GM19239 (cell line): ENCODE data around the gene SMARCC1.
A peak's percentile ranks its signal among the peaks of the same experiment; 100 is the strongest.

Experiments used
- DNase-seq: peaks from one replicate; pipeline ENCODE4 v3.0.0; 2011; ENCODE audit warnings: low spot score; ENCODE audit not compliant: insufficient read length
- FAIRE-seq: peaks from 2 replicates; lab custom pipeline; 2011; peaks lifted over from hg19 to GRCh38; lab: Jason Lieb, UNC

Gene SMARCC1

DNA sequence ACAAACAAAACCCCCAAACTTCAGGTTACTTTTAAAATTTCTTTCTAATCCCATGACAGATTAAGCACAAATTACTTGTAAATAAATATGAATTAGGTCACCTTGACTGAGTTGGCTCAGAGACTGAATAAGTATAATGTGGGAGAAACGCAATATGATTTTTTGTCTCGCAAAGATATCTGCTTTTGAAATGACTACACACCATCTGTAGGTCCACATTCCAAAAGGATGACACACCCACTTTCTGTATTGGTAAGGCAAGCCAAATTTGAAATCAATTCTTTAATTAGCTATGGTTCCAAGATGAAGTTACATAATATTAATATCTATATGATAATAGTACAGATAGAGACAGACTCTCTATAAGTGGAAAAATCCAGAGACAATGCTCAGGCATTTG is 136.1 kb downstream of the SMARCC1 start:
- FAIRE-seq = no peak
- no peak for DNase-seq

DNA sequence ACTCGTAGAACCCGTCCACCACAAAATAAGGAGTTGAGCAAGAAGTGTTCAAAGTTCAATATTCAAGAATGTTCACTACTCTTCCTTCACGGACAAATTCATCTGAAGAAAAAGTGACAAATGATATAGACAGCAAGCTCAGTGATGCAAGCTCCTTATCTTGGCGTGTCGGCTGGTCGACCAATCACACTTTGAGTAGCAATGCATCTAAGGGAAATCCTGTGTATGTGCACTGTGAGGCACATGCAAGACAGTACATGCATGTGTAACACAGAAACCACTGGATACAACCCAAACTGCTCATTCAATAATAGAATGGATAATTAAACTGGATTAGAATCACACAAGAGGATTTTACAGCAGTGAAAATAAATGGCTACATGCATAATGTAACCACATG is 138.6 kb downstream of the SMARCC1 start:
- no peak for DNase-seq
- FAIRE-seq = no peak

DNA sequence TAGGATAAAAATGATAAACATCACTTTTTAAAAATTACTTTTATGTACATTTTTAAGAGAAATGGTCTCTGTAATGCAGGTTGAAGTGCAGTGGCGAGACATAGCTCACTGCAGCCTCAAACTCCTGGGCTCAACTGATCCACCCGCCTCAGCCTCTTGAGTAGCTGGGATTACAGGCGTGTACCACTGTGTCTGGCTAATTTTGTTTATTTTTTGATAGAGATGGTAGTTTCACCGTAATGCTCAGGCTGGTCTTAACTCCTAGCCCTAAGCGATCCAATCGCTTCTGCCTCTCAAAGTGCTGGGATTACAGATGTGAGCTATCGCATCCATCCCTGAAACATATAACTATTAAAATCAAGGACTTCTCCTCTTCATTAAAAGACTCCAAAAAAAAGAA is 140.0 kb downstream of the SMARCC1 start:
- no peak for FAIRE-seq
- DNase-seq = no peak

DNA sequence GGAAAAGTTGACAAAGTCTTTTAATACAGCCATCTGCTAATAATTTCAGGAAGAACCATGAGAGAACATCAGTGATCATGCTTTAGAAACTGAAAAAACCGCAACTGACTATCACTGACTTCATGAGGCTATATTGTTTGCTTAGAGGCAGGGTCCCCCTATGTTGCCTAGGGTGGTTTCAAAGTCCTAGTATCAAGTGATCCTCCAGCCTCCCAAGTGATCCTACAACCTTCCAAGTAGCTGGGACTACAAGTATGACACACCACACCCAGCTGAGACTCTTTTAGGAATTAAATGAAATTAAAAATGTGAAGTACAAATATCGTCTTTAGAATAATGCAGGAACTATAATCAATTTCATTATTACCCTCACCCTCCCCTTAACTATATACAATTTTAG is 144.8 kb downstream of the SMARCC1 start:
- DNase-seq = no peak
- no peak for FAIRE-seq

DNA sequence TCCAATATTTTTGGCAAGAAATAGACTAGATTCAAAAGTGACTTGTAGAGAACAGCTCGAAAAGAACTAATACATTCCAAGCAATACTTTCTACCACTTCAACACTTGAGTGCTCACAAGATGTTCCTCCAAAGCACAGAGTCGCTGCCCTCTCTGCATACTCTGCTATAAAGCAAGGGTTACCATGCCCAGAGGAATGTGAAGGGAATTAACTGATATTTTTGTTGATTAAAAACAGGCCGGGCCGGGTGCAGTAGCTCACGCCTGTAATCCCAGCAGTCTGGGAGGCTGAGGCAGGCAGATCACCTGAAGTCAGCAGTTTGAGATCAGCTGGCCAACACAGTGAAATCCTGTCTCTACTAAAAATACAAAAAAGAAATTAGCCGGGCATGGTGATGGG is 145.5 kb downstream of the SMARCC1 start:
- DNase-seq (no peak), FAIRE-seq (no peak)

DNA sequence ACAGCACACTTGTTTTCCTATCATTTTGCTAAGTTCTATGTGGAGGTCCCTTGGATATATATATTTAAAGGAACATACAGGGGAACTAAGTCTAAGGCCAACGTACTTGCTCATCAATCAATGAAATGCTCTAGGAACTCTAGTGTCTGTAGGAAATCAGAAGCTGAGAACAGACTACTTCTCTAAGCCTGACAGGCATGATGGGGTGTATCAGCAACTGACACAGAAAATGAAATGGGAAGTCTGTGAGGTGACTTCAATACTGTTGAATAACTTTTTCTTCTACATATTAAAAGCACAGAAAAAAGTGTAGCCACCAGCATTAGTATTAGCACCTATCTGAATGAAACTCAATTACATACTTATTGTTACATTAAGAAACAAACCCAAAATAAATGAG is 146.2 kb downstream of the SMARCC1 start:
- no peak for FAIRE-seq

DNA sequence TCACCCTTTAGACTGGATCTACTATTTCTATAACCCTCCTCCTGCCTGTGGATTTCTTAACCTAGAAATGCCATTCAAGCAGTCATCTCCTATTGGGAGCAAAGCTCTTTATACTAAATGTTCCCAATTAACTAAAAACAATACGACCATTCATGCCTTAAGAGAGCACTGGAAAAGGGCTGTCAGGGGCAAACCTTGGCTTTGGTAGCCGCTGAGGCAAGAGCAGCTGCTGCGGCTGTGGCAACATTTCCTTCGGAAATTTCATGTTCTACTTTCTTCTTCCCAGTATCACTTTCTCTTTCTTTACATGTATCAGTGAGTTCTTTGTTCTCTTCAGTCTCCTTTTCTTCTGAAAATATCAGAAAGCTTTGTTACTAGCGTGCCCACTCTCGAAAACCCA is 146.7 kb downstream of the SMARCC1 start:
- FAIRE-seq (peak; percentile 82), DNase-seq (no peak)

More for the DNA sequence above, 146.2 kb downstream of the SMARCC1 start:
- no peak for DNase-seq

DNA sequence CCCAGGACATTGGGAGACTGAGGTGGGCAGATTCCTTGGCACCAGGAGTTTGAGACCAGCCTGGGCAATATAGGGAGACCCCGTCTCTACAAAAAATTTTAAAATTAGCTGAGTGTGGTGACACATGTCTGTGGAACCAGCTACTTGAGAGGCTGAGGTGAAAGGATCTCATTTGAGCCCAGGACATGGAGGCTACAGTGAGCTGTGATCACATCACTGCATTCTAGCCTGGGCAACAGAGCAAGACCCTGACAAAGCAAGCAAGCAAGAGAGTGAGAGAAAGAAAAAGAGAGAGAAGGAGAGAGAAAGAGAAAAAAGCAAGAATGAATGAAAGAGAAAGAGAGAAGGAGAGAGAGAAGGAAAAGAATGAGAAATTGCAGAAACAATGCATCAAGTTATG is 150.9 kb downstream of the SMARCC1 start:
- DNase-seq (no peak), FAIRE-seq (no peak)

DNA sequence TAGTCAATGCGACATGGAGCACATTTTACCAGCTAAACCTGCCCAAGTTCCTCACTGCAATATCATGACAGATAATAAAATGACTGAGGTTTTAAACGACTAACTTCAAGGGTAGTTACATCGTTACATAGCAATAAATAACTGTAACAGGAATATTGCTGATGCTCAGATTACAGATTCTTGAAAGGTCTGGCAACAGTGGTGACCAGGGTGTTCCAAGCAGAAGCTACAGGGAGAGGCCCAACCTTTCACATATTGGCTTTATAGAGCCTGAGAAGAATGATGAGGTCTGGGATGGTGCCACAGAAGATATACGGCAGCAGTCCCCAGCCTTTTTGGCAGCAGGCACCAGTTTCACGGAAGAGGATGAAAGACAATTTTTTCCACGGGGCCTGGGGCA is 151.9 kb downstream of the SMARCC1 start:
- no peak for DNase-seq
- no peak for FAIRE-seq

DNA sequence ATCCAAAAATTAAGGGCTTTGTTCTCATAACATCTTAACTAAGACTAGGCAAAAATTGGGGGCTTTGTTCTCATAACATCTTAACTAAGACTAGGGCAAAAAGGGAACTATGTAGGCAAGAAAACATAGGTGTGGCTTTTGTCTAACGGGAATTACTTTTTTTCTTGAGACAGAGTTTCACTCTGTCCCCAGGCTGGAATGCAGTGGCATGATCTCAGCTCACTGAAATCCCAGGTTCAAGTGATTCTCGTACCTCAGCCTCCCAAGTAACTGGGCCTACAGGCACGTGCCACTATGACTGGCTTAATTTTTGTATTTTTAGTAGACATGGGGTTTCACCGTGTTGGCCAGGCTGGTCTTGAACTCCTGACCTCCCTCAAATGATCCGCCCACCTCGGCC is 153.3 kb downstream of the SMARCC1 start:
- no peak for FAIRE-seq
- DNase-seq = no peak

DNA sequence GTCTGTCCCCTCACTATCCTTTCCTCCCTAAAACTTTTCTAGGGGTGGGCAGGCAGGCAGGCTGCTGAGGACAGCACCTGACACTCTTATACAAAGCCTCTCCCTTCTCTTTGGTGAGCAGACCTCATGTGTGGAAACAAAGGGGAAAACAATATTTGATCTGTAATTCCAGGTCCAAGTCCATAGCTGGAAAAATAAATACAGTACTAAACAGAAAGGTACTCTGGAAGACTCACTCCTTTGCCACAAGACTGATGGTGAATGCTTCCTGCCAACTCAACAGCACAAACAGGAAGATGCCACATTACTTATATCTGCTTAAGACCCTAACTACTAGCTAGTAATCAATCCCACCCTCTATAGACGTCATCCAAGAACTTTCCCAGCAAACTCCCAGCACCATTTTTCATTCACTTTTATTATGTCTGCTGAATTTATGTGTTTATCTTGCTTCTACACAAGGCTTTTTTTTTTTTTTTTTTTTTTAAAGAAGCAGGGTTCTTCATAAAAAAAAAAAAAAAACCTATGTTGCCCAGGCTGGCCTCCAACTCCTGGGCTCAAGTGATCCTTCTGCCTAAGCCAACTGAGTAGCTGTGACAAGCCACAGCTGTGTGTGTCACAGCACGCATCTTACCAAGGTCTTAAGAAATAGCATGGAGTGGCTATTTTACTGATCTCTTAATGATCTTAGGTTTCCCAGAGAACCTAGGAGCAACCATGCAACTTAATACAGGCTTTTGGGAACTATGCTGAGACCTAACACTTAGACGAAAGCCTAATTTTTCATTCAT is 158.8 kb downstream of the SMARCC1 start:
- FAIRE-seq (no peak), DNase-seq (no peak)

DNA sequence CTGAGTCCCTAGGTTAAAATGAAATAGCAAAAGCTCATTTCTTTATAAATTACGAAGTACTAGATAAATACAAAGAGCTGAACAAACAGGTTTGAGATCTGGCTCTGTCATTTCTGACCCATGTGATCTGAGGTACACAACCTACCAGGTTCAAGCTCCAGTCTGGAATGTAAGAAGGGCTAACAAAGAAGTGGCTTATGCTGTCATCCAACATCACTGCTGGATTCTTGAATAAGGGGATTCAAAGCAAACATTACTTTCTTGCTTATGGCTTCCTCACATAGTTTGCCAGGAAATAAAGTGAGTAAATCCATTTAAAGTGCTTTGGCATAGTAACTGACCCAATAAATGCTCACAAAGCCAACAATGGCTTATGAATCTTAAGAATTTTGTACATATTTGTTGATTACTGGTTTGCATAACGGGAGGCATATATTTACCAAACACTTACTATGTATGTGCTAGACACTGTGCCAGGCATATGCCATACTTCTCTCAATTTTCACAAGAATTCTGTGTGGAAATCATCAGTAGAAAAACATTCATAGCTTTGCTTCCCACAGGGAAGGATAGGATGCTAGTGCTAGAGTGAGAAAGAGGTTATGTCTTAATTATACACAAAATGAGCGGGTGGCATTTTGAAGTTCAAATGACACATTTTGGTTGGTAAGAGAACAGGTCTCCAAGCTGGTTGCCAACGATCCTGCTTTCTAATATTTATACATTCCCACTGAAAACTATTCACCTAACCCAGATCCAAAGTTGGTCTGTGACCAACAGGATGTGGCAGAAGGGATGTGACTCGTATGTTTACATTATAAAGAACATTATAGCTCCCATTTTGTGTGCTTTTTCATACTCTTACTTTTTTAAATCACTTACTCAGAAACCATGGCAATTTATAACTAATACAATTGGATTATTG is 164.3 kb downstream of the SMARCC1 start:
- FAIRE-seq (no peak), DNase-seq (no peak)

DNA sequence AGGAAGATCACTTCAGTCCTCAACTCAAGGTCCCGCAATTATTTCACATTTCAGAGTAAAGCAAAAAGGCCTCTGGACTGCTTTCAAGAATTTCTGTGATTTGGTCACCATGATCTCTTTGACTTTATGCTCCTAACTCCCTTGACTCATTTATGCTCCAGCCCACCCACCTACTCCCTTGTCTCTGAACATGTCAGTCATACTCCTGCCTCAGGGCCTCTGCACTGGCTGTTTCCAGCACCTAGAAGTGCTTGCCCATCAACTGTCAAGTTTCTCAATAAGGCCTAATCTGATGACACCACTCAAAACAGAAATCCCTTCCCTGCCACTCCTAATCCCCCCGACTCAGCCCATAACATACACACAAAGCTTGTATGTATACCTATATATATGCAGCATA is 166.9 kb downstream of the SMARCC1 start:
- DNase-seq (no peak), FAIRE-seq (no peak)

DNA sequence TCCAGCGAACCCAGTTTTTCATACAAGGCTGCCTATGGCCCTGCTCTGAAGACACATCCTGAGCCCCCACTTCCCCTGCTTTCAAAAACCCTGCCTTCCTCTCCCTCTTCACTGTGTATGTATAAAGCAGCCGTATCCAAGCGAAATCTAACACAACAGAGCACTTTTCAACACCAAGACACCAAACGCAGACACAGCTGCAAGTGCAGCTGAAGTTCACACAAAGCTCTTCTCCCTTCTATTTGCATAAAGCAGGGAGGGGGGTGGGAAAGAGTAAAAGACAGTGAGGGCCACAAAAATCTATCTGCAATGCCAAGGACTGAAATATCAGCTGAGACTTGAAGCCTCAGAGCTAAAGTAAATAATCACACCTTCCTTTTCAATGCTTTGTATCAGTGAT is 168.0 kb downstream of the SMARCC1 start:
- no peak for FAIRE-seq
- peak; percentile 9 for DNase-seq

DNA sequence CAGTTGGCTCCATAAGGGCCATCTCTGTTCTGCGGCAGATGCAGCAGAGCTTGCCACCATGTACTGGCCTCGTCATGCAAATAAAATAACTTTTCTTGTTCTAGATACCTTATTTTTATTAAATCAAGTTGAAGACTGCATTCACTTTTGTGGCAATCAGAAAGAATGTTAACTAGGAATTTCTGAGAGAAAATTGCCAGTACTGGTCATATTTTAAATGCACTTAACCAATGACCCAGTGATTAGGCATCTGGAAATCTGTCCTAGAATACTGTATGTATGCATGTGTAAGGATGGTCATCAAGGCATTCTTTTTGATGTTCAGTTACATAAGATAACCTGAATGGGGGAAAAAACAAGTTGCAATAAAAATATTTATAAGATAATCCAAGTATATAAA is 168.8 kb downstream of the SMARCC1 start:
- DNase-seq = no peak

DNA sequence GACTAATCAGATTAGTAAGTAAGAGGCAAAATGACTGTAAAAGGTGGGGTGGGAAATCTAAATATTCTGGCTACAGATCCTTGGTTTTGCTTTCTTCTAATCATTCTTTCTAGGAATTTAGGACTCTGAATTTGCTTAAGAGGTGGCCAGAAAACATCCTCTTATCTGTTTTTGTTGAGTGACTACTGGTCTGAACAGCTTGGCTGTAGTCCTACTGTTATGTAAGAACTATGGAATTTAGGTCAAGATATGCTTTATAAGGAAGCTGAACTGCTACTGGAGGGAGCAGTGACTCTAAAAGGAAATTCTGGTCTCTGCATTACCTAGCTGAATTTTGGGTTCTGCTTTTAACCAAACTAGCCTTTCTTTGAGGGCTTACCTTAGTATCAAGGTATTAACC is 169.5 kb downstream of the SMARCC1 start:
- DNase-seq (no peak), FAIRE-seq (no peak)

More for the DNA sequence above, 168.8 kb downstream of the SMARCC1 start:
- FAIRE-seq = no peak

DNA sequence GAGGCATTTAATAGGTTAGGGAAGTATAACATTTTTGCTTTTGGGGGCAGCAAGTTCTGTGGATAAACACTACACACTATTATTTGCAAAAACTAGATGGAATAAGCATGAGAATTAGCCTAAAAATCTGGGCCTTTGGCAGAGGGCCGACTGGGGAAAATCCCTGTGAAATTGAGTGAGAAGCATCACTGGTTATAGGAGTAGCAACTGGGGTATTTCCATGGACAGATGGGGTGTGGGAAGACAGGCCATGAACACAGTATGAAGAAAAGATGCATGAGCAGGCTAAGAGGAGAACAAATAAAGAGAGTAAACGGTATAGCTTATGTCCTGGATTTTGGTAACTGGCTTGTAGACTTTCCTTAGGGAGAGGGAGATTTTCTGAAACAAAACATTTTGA is 170.1 kb downstream of the SMARCC1 start:
- DNase-seq (no peak), FAIRE-seq (no peak)

DNA sequence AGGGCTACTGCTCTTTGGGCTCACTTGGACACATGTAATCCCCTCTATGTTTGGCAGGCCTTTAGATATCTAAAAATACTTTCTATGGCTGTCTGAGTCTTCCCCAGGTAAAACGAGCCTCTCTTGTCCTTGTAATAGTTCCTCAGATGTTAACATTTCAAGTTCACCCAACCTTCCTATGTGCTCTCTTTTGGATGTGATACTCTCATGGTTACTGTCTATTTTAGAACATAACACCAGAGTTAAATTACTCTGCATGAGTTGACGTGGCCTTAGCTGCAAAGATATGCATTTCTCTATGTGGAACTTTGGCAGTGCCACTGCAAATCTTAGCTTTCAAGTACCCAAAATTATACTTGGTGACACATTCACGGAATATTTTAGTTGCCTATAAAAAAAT is 171.1 kb downstream of the SMARCC1 start:
- DNase-seq = no peak
- no peak for FAIRE-seq

DNA sequence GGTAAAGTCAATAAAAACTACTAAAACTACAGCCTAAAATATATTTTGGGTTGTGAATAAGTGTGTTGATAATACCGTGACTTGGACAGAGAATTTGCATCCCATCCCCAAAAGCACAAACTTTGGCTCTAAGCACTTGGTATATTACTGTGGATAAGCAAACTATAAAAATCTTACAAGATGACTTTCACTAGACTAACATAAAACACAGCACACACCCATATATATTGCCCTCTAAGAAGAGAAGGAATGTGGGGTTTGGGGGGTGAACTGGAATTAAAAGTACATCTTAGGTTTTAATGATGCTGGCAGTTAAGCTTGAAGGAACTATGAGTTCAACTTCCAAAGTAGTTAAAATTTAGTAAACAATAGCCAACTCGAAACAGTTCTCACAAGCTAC is 174.4 kb downstream of the SMARCC1 start:
- no peak for FAIRE-seq
- no peak for DNase-seq

DNA sequence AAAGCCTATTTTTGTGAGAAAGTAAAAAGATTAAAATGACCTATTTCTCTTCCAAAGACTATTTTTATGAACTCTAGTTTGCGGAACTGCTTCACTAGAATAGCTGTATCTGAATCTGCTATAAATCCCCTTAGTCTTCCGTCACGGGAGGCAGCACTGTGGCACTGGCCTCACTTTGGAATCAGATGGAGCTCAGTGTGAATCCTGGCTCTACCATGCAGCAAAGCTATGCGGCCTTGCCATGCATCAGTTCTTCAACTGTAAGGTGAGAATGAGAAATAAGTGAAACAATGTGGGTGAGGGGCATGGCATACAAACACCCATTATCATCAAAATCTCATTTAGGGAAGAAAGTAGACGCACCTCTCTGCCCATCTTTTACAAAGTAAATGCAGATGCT is 175.5 kb downstream of the SMARCC1 start:
- DNase-seq (no peak), FAIRE-seq (no peak)

DNA sequence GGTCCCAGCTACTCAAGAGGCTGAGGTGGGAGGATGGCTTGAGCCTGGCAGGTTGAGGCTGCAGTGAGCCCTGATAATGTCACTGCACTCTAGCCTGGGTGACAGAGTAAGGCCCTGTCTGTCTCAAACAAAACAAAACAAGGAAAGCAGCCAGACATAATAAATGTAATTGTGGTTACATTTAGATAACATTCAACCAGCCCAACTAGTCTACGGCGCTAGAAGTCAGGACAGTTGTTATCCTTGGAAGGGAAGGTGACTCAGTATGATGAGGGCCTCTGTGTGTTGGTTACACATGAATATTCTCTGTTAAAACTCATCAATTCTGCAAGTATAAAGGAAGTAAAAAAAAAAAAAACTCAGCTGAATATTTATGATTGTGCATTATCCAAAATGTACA is 176.0 kb downstream of the SMARCC1 start:
- FAIRE-seq (no peak), DNase-seq (no peak)
